Left forelimb (tissue), 1 donor: Measurements from ENCODE around the gene VN1R4.
"Not testable (repeated sequence)": the region's sequence is repeated elsewhere in the genome, so short reads cannot be mapped to it uniquely, and the experiment has no call there.

Experiments used
- DNase-seq: peaks from one replicate; pipeline ENCODE4 v3.0.0-alpha.2; 2018; ENCODE audit warnings: low spot score

The VN1R4 gene, protein sequence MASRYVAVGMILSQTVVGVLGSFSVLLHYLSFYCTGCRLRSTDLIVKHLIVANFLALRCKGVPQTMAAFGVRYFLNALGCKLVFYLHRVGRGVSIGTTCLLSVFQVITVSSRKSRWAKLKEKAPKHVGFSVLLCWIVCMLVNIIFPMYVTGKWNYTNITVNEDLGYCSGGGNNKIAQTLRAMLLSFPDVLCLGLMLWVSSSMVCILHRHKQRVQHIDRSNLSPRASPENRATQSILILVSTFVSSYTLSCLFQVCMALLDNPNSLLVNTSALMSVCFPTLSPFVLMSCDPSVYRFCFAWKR

DNA sequence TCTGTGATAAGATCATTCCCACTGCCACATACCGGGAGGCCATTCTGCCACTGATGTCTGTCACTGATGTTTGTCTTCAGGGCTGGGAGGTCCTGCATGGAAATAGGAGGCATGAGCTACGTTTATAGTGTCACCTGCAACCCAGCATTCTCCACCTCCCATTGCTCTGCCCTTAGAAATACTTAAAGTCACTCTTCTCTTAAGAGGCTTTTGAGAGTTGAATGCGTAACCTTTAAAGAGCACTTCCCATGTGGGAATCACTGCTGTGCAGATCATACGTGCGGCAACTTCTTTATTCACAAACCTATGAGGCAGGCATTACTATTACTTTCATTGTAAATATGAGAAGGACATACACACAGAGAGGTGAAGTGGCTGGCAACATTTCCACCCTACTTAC is at the start of gene VN1R4:
Gene VN1R4 (minus strand): TSS at position 101 of the 400 bp plus-strand sequence. CDS start 58 bp downstream, at position 43.
- not testable (repeated sequence) for DNase-seq

DNA sequence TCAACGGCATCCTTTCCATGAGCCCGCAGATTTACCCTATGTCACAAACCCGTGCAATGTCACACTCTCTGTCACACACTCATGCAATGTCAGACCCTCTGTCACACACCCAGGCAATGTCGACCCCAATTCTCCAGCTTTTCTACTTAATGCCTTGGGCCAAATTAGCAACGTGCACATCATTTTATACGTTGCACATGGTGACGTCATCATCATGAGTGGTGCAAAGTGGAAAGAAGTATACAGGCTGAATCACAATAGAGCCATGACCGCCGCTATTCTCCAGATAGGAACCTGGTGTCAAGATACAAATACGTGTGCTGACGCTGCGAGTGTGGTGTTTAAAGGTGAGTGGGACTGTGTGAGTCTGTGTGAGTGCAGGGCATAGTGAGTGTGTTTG is 44.4 kb upstream of the VN1R4 start:
- no peak for DNase-seq

DNA sequence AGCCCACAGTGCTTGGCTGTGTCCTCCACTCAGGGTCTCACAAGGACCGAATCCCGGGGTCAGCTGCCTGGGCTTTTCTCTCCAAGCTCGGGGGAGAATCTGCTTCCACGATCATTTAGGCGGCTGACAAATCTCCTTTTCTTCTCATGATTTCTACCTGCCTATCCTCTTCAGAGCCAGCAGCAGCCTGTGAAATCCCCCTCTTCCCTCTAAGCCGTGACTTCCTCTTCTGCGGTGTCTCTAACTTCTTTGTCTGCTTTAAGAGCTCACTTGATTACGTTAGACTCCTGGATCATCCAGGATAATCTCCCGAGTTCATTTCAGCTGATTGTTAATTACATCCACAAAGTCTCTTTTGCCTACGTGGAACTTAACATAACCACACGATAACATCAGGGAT is 43.5 kb upstream of the VN1R4 start:
- no peak for DNase-seq

DNA sequence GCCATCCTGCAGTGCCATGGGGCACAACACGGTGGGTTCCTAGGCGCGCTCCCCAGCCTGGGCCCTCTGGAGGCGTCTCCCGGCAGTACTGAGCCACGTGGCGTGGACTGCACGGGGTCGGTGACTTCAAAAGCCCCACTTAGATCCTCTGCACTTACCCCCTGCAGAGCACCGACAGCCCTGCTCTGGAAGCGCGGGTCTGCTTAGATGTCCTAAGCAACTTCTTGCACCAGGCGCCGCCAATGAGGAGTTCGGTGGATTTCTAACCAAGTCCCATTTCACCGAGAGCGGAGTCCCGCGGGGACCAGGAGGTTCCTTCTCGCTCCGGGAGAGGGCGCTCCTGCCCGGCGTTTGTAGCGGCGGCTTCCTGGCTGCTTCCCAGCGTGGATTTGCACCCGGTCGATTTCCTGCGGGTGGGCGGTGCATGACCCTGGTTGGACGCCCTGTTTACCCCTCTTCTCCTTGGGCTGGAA is 40.9 kb upstream of the VN1R4 start:
- DNase-seq, result no peak

DNA sequence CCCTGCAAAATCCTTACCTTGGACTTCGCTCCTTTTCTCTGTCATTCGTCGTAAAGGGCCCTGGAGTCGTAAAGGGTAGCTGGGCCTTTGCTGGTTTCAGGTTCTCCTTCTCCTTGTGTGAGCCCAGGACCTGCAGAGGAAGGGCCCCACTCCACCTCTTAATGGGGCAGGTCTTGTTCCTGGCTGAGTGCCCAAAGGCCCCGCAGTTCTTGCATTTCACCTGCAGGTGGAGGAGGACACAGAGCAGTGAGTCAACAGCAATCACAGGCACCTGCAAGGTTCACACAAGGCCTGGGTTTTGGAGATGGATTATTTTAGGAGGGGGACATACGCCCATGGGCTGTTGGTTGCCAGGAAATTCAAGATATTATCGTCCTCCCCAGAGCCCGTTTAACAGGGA is 33.8 kb upstream of the VN1R4 start:
- not testable (repeated sequence) for DNase-seq

DNA sequence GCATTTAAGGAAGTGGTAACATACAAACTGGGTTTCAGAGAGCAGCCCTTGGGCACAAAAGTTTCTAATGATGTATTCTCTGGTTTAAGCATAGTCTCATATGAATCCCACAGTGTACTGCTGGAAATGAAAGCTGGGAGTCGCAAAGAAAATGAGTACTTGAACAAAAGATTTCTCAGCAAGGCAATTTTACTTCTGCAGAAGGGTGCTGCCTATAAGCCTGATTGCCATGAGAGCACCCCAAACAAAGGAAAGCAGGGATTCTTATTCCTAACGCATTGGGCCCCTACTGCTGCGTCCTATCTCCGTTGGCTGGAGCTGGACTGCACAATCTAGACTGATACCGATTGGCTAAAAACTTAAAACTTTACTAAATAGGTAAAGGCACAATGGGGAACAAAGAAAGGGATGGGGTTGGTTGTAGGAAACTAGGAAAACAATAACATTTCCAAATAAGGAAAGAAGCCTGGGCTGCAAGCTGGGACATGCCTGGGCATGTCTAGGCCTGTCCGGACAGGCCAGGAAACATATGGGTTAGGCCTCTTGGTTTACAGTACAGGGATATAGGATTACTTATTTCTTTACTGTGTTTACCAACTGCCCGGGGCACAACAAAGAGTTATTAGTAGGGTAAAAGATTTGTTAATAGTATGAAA is 27.4 kb upstream of the VN1R4 start:
- DNase-seq, result no peak

DNA sequence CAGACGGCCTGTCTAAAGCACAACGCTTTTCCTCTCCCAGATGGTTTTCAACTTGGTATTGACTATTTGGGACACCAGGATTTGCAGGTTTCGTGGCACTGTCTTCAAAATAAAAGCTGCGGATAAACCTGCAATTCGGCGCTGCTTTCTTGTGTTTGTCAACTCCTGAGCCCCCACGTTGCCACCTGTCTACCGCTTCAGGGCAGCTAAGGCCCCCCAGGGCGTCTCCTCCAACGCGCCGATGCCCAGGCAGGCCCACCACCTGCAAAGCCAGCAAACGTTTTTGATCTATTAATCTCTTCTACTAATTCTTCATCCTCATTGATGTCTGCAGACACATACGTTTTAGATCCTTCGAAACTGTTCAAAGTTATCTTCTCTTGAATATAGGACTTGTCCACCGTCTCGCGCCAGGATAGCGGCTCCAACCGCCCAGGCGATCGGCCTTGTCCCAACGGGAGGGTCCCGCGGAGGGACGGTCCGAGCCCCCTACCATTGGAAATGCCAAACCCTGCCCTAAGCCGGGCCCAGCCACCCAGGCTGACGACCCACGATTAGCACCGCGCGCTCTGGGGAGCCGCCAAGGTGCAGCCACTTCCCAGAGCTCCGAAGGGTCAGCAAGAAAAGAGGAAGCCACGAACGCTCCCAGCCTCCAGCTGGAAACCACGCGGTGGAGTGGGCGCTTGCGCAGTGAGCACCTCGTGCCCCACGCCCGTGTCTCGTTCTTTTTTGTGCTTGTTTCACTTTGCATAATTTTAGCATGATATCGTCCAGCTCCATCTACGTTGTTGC is 23.4 kb upstream of the VN1R4 start:
- DNase-seq, result no peak

DNA sequence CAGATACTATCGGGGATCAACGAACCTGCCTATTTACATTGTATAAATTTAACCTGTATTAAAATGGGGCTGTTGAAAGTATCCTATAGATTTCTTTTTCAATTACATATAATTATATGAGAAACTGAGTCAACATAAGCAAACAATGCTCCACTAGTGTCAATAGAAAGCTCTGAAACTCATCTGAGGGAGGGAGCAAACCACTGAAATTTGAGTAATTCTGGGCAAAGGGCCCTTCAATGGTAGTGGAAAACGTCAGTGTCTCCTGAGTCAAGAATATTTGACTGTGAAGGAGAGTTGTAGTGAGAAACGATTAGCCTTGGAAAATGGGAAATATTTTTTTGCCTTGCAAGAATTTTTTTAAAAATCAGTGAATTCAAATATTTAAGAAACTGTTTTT is 17.6 kb upstream of the VN1R4 start:
- no peak for DNase-seq

DNA sequence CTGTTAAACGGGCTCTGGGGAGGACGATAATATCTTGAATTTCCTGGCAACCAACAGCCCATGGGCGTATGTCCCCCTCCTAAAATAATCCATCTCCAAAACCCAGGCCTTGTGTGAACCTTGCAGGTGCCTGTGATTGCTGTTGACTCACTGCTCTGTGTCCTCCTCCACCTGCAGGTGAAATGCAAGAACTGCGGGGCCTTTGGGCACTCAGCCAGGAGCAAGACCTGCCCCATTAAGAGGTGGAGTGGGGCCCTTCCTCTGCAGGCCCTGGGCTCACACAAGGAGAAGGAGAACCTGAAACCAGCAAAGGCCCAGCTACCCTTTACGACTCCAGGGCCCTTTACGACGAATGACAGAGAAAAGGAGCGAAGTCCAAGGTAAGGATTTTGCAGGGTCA is 14.4 kb upstream of the VN1R4 start:
- DNase-seq, result not testable (repeated sequence)

DNA sequence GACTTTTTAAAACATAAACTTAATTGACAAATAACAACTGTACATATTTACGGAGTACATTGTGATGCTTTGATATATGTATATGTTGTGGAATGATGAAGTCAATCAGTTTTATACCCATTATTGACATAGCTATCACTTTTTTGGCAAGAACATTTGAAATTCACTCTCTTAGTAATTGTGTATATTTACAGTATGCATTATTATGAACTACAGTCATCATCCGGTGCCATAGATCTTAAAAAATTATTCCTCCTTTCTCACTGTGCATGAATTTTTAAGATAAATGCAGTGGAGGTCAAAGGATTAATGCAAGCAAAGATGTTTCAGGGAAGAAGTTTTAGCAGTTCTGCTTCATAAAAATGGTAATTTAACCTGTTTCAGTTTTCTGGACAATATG is 8.0 kb upstream of the VN1R4 start:
- DNase-seq, result no peak

DNA sequence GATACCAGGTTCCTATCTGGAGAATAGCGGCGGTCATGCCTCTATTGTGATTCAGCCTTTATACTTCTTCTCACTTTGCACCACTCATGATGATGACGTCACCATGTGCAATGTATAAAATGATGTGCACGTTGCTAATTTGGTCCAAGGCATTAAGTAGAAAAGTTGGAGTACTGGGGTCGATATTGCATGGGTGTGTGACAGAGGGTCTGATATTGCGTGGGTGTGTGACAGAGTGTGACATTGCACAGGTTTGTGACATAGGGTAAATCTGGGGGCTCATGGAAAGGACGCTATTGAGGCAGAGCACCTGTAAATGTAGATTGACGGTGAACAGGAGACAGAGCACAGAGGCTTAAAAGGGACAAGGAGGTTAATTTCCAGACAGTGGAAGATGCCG is 4.5 kb upstream of the VN1R4 start:
- no peak for DNase-seq

DNA sequence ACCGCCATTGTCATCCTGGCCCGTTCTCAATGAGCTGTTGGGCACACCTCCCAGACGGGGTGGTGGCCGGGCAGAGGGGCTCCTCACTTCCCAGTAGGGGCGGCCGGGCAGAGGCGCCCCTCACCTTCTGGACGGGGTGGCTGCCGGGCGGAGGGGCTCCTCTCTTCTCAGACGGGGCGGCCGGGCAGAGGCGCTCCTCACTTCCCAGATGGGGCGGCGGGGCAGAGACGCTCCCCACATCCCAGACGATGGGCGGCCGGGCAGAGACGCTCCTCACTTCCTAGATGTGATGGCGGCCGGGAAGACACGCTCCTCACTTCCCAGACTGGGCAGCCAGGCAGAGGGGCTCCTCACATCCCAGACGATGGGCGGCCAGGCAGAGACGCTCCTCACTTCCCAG is 2.3 kb upstream of the VN1R4 start:
- DNase-seq, result not testable (repeated sequence)

DNA sequence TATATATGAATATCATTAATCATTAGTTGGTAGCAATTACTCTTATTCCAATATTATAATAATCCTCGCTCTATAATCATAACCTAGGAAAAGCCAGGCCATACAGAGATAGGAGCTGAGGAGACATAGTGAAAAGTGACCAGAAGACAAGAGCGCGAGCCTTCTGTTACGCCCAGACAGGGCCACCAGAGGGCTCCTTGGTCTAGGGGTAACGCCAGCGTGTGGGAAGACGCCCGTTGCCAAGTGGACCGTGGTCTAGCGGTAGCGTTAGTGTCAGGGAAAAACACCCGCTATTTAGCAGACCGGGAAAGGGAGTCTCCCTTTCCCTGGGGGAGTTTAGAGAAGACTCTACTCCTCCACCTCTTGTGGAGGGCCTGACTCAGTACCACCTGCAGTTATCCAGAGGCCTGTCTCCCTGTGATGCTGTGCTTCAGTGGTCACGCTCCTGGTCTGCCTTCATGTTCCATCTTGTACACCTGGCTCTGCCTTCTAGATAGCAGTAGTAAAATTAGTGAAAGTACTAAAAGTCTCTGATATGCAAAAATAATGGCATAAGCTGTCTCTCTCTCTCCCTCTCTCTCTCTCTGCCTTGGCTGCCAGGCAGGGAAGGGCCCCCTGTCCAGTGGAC is 9.7 kb downstream of the VN1R4 start, which contains the start of gene VN1R2:
Gene VN1R2 (plus strand): TSS at position 578 of the 628 bp plus-strand sequence. CDS start 84 bp downstream, outside the sequence.
- not testable (repeated sequence) for DNase-seq

DNA sequence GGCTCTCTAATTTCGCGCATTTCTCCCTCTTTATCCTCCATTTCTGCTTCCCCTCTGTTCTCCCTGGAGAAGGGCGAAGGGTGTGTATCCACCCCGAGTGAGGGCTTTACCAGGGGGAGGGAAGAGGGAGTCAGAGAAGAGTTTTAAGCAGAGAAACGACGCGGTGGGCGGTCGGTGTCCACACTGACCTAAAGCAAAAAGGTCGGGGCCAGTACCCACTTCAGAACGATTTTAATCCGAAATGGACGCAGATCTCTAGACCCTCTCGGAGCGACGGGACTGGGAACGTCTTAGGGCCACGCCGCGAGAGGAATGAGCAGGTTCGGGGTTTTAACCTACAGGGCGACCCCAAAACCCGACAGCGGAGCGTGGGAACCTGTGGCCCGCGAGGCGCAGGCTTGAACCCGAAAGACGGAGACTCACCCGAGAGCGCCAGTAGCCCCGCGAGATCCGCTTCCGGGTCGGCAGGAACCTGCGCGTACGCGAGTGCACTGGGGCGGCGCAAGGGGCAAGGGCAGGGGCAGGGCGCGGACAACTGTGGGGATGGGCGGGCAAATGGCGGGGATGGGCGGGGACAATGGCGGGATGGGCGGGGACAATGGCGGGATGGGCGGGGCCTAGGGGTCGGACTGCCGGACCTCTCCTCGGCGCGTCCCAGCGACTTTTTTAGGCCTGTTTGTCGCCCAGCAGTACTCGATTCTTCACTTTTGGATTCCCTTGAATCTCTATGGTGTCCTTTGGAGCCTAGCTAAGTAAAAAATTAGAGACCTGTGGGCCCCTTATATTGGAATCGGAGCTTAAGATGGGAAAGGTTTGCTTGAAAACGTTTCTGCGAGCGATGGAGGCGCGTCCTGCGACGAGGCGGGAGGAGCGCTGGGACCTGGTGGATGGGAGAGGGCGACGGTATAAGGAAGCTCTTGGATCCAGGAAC is 12.8 kb downstream of the VN1R4 start, which contains the start of gene ZNF677:
Gene ZNF677 (minus strand): TSS at position 463 of the 931 bp plus-strand sequence. CDS start 3,323 bp downstream, outside the sequence.
- peak; percentile 94 for DNase-seq

DNA sequence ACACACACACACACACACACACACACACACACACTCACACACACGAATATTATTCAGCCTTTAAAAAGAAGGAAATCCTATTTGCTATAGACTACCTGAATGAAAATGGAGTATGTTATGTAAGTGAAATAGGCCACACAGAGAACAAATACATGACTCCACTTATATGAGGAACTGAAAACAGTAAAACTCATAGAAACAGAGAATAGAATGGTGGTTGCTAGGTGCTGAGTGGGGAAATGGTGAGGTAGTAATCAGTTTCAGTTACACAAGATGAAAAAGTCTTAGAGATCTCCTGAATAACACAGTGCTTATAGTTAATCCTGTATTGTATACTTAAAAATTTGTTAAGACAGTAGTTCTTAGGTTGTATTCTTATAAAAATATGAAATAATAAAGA is 21.0 kb downstream of the VN1R4 start:
- no peak for DNase-seq

DNA sequence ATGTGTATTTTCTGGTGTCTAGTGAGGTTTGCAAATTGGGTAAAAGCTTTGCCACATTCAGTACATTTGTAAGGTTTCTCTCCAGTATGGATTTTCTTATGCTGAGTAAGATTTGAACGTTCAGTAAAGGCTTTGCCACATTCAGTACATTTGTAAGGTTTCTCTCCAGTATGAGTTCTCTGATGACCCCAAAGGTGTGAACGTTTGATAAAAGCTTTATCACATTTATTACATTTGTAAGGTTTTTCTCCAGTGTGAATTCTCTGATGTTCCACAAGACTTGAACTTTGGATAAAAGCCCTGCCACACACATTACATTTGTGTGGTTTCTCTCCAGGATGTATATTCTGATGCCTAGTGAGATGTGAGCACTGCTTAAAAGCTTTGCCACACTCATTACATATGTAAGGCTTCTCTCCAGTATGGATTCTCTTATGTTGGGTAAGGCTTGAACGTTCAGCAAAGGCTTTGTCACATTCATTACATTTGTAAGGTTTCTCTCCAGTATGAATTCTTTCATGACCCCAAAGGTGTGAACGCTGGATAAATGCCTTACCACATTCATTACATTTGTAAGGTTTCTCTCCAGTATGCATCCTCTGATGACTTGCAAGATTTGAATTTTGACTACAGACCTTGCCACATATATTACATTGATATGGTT is 30.3 kb downstream of the VN1R4 start:
- no peak for DNase-seq

DNA sequence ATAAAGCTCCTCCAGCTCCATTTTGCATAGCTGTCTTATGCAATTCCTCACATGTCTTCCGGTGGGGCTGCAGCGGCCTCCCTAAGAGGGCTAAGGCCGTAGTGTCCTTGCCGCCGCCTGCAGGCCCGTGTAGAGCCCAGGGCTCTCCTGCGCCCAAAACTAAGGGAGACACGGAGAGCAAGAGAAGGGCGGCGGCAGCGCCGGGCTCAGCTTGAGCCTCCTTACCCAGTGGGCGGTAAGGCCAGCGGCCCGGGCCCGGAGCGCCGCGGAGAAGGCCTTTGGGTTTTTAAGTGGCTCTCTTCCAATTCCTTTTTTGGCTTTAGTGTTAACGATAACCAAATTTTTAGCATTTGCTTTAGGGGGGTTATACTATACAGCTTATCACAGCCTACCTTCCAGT is 42.9 kb downstream of the VN1R4 start:
- no peak for DNase-seq

DNA sequence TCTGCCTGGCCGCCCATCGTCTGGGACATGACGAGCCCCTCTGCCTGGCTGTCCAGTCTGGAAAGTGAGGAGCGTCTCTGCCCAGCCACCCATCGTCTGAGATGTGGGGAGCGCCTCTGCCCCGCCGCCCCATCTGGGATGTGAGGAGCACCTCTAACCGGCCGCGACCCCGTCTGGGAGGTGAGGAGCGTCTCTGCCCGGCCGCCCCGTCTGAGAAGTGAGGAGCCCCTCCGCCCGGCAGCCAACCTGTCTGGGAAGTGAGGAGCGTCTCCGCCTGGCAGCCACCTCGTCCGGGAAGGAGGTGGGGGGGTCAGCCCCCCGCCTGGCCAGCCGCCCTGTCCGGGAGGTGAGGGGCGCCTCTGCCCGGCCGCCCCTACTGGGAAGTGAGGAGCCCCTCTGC is 44.8 kb downstream of the VN1R4 start:
- not testable (repeated sequence) for DNase-seq
